ENCODE results near the gene ATG16L2. TPM values are rescaled to one million over a fixed set of nuclear protein-coding genes. Genes with fewer than 3 reads are reported as not detected.

The ATG16L2 gene
- total and polyA plus RNA-seq, 3 donors from 2014 or later, result 16.2 to 39.5 (median 33.8) TPM

- TF ChIP-seq CTCF (IDR thresholded peaks at IDR 0.05), result no peak
- no peak for TF ChIP-seq POLR2A (IDR thresholded peaks at IDR 0.05)
- intact Hi-C loops (cut with DNase I; ENCODE audit: low total_unique reads), result no loop called here
- WGBS, 2 donors, result 97% methylated on average over 3 of the region's 3 CpGs
- H3K27me3 ChIP-seq, result no peaks in the 10 kb centered on the region
- H3K4me1 ChIP-seq, result peaks cover 3% of the 10 kb centered on the region
- no peak for DNase-seq
- H3K27ac ChIP-seq, result no peak overlapping the region
- no peaks in the 10 kb centered on the region for H3K9me3 ChIP-seq
- no peak overlapping the region for H3K4me3 ChIP-seq
- no peaks in the 10 kb centered on the region for H3K36me3 ChIP-seq (ENCODE audit: low read depth, missing control alignments)
Measured at GRCh38 chr11:72768581-72768980, 45.6 kb upstream of the ATG16L2 start.

DNA sequence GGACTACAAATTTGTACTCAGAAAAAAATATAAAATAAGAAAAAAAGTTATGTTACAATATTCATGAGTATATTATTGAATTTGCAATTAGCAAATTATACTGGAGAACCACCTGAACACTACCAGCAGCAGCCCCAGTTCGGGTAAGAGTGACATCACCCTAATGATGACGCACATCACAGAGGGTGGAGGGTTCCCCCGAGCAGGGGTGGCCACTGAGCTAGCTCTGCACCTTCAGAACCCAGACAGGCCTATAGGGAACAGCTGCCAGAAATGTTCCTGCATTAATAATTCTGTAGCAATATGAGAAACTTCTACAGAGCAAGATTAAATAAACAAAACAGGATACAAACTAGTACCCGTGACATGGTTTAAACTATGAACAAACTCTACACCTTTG lies 44.5 kb upstream of the ATG16L2 start:
- Histone ChIP-seq H3K27ac (no peak overlapping the region), H3K36me3 (ENCODE audit: low read depth, missing control alignments) (no peaks in the 10 kb centered on the region), H3K27me3 (no peaks in the 10 kb centered on the region), H3K9me3 (no peaks in the 10 kb centered on the region), H3K4me3 (no peak overlapping the region), H3K4me1 (peaks cover 3% of the 10 kb centered on the region)
- intact Hi-C loops (cut with DNase I; ENCODE audit: low total_unique reads), result no loop called here
- DNase-seq, result no peak
- TF ChIP-seq CTCF (IDR thresholded peaks at IDR 0.05) (no peak), POLR2A (IDR thresholded peaks at IDR 0.05) (no peak)
- 80% methylated on average over 4 of the region's 4 CpGs for WGBS, 2 donors

GRCh38 chr11:72770799-72771198 lies 43.4 kb upstream of the ATG16L2 start:
- TF ChIP-seq POLR2A (IDR thresholded peaks at IDR 0.05), result no peak
- no peak for TF ChIP-seq CTCF (IDR thresholded peaks at IDR 0.05)
- DNase-seq, result no peak
- Histone ChIP-seq H3K36me3 (ENCODE audit: low read depth, missing control alignments) (no peaks in the 10 kb centered on the region), H3K27ac (no peak overlapping the region), H3K4me3 (no peak overlapping the region), H3K9me3 (no peaks in the 10 kb centered on the region), H3K4me1 (peaks cover 3% of the 10 kb centered on the region), H3K27me3 (no peaks in the 10 kb centered on the region)
- 87 to 89% methylated on average over 3 of the region's 3 CpGs for WGBS, 2 donors
- intact Hi-C loops (cut with DNase I; ENCODE audit: low total_unique reads), result no loop called here

GRCh38 chr11:72771507-72771906 lies 42.7 kb upstream of the ATG16L2 start:
- Histone ChIP-seq H3K27ac (no peak overlapping the region), H3K4me3 (no peak overlapping the region), H3K9me3 (no peaks in the 10 kb centered on the region), H3K4me1 (peaks cover 3% of the 10 kb centered on the region), H3K27me3 (no peaks in the 10 kb centered on the region), H3K36me3 (ENCODE audit: low read depth, missing control alignments) (no peaks in the 10 kb centered on the region)
- DNase-seq, result no peak
- TF ChIP-seq CTCF (IDR thresholded peaks at IDR 0.05), result no peak
- TF ChIP-seq POLR2A (IDR thresholded peaks at IDR 0.05), result no peak
- WGBS, 2 donors, result 72 to 73% methylated on average over 4 of the region's 4 CpGs
- intact Hi-C loops (cut with DNase I; ENCODE audit: low total_unique reads), result no loop called here

DNA sequence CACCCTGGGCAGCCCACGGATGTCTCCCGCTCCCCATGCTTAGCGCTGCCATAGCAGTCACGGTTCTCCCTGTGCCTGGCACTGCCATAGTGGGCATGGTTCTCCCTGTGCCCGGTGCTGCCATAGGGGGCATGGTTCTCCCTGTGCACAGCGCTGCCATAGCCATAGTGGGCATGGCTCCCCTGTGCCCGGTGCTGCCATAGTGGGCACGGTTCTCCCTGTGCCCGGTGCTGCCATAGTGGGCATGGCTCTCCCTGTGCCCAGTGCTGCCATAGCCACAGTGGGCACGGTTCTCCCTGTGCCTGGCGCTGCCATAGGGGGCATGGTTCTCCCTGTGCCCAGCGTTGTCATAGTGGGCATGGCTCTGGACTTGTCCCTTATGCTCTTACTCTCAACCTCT lies 42.2 kb upstream of the ATG16L2 start:
- Histone ChIP-seq H3K27ac (no peak overlapping the region), H3K27me3 (no peaks in the 10 kb centered on the region), H3K4me3 (no peak overlapping the region), H3K4me1 (peaks cover 4% of the 10 kb centered on the region), H3K9me3 (no peaks in the 10 kb centered on the region), H3K36me3 (ENCODE audit: low read depth, missing control alignments) (no peaks in the 10 kb centered on the region)
- intact Hi-C loops (cut with DNase I; ENCODE audit: low total_unique reads), result no loop called here
- TF ChIP-seq POLR2A (IDR thresholded peaks at IDR 0.05) (no peak), CTCF (IDR thresholded peaks at IDR 0.05) (no peak)
- WGBS, 2 donors, result 93 to 95% methylated on average over 11 to 12 of the region's 12 CpGs
- no peak for DNase-seq
